Smooth muscle cell (in vitro differentiated cells): Measurements from ENCODE around the gene TESPA1. TPM values are rescaled to one million over a fixed set of nuclear protein-coding genes. Genes with fewer than 3 reads are reported as not detected.
A peak's percentile ranks its signal among the peaks of the same experiment; 100 is the strongest.

Source experiments
- DNase-seq: peaks from one replicate; lab custom pipeline; 2025; ENCODE audit not compliant: unreplicated experiment; lab: John Stamatoyannopoulos, UW
- H2AFZ ChIP-seq: fragments of 200-600 bp; sonication (generic); 2 replicates; pipeline ENCODE4 v1.6.0; 2016; ENCODE audit warnings: antibody characterized with exemption, low read depth, mild to moderate bottlenecking
- H3F3A ChIP-seq: fragments of 200-600 bp; sonication (generic); 2 replicates; pipeline ENCODE4 v1.6.0; 2017; ENCODE audit warnings: antibody characterized with exemption, low read depth
- H3K27ac ChIP-seq: fragments of 200-600 bp; sonication (generic); 2 replicates; pipeline ENCODE4 v1.5.1; 2016; ENCODE audit warnings: low read depth, mild to moderate bottlenecking
- H3K27me3 ChIP-seq: fragments of 200-600 bp; sonication (generic); 2 replicates; pipeline ENCODE4 v1.6.1; 2016; ENCODE audit warnings: low read depth, mild to moderate bottlenecking
- H3K36me3 ChIP-seq: fragments of 200-600 bp; sonication (generic); 2 replicates; pipeline ENCODE4 v1.5.1; 2016; ENCODE audit warnings: low read depth
- H3K4me1 ChIP-seq: fragments of 200-600 bp; sonication (generic); 2 replicates; pipeline ENCODE4 v1.5.1; 2016; ENCODE audit warnings: low read depth
- H3K4me2 ChIP-seq: fragments of 200-600 bp; sonication (generic); 2 replicates; pipeline ENCODE4 v1.6.0; 2016; ENCODE audit warnings: mild to moderate bottlenecking
- H3K4me3 ChIP-seq: fragments of 200-600 bp; sonication (generic); 2 replicates; pipeline ENCODE4 v1.5.1; 2016; ENCODE audit warnings: mild to moderate bottlenecking
- H3K79me2 ChIP-seq: fragments of 200-600 bp; sonication (generic); 2 replicates; pipeline ENCODE4 v1.6.0; 2016; ENCODE audit warnings: low read depth, mild to moderate bottlenecking
- H3K9ac ChIP-seq: fragments of 200-600 bp; sonication (generic); 2 replicates; pipeline ENCODE4 v1.6.0; 2016; ENCODE audit warnings: low read depth
- H3K9me3 ChIP-seq: fragments of 200-600 bp; sonication (generic); replicated peaks from 2 replicates; pipeline ENCODE4 v1.5.1; 2016; ENCODE audit warnings: low read depth
- H4K20me1 ChIP-seq: fragments of 200-600 bp; sonication (generic); 2 replicates; pipeline ENCODE4 v1.6.0; 2016; ENCODE audit warnings: low read depth
- whole genome bisulfite sequencing: methylation state at CpG from one replicate; pipeline ENCODE4 v1.1.7; 2016; ENCODE audit warnings: low lambda C conversion rate; 5-methylcytosine and 5-hydroxymethylcytosine counted together
- polyA plus RNA-seq: library from polyadenylated mRNA; unstranded; fragments of >200 nt; fragmentation: Nextera tagmentation; extraction: Ambion mirVana; gene quantifications from 2 replicates; pipeline ENCODE4 v1.2.1, GENCODE V29; 2016
- total RNA-seq: library from RNA; depleted of rRNA; stranded (reverse); fragments of >200 nt; gene quantifications from 2 replicates; pipeline ENCODE4 v1.2.3, GENCODE V29; 2014
- TF ChIP-seq, protein P1 (sequence below): fragments of 200-600 bp; sonication (generic); IDR thresholded peaks from 2 replicates; pipeline ENCODE4 v1.5.1; 2017; ENCODE audit warnings: borderline replicate concordance, mild to moderate bottlenecking, antibody characterized with exemption; ENCODE audit not compliant: insufficient read depth, poor library complexity, severe bottlenecking

The TESPA1 gene
- total and polyA plus RNA-seq, 2 experiments from 2014 or later = not detected

DNA sequence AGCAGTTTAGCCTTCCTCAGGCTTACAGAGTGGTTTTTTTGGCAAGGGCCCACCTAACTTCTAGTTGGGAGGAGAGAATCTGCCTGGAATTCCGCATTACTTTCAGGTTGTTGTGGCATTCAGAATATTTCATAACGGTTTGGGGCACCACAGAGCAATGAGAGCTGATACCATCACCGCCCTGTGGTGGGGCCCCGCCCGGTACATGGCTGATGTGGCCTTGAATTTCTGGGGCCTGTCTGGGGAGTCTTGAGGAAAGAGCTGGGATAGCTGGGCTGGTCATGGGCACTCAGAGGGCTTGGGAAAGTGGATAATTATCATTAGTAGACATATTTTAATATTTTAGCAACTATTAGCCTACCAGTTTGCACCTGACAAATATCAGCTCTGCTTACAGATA lies 4.2 kb downstream of the TESPA1 start:
- H3K27ac ChIP-seq = no peak overlapping the region
- WGBS = 86% methylated on average over 5 of the region's 5 CpGs
- TF ChIP-seq, protein P1, sequence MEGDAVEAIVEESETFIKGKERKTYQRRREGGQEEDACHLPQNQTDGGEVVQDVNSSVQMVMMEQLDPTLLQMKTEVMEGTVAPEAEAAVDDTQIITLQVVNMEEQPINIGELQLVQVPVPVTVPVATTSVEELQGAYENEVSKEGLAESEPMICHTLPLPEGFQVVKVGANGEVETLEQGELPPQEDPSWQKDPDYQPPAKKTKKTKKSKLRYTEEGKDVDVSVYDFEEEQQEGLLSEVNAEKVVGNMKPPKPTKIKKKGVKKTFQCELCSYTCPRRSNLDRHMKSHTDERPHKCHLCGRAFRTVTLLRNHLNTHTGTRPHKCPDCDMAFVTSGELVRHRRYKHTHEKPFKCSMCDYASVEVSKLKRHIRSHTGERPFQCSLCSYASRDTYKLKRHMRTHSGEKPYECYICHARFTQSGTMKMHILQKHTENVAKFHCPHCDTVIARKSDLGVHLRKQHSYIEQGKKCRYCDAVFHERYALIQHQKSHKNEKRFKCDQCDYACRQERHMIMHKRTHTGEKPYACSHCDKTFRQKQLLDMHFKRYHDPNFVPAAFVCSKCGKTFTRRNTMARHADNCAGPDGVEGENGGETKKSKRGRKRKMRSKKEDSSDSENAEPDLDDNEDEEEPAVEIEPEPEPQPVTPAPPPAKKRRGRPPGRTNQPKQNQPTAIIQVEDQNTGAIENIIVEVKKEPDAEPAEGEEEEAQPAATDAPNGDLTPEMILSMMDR = no peak

DNA sequence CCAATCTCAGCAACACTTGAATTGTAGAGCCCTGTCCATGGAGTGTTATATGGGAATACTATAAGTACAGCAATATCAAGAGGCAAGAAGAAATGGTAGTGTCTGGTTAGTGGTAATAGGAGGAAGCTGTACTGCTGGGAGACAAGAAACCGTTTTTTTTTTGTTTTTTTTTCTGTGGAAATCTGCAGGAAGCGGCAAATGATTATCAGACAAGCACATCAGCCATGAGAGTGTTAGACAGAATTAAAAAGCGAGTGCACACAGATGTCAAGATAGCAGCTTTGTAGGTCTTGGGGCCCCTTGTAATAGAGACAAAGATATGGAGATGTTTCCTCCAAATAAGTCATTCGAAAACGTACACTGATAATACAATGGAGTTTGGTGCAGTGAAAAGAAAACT lies 6.7 kb downstream of the TESPA1 start:
- Histone ChIP-seq H3K79me2 (no peaks in the 10 kb centered on the region), H3K9ac (peak overlapping the region; percentile 58), H3F3A (no peaks in the 10 kb centered on the region), H3K4me2 (no peak overlapping the region), H3K9me3 (no peaks in the 10 kb centered on the region), H3K27me3 (no peaks in the 10 kb centered on the region), H2AFZ (no peak overlapping the region), H3K4me1 (no peaks in the 10 kb centered on the region), H4K20me1 (no peaks in the 10 kb centered on the region), H3K4me3 (no peak overlapping the region), H3K36me3 (no peaks in the 10 kb centered on the region), H3K27ac (peak overlapping the region; percentile 77)
- TF ChIP-seq, protein P1 = no peak
- WGBS = 74% methylated on average over 5 of the region's 5 CpGs
- no peak for DNase-seq

More for the DNA sequence above, 4.2 kb downstream of the TESPA1 start:
- H4K20me1 ChIP-seq = no peaks in the 10 kb centered on the region
- H3K4me2 ChIP-seq = no peak overlapping the region
- no peaks in the 10 kb centered on the region for H3K27me3 ChIP-seq
- H3F3A ChIP-seq = no peaks in the 10 kb centered on the region
- no peak overlapping the region for H2AFZ ChIP-seq
- DNase-seq = no peak
- no peaks in the 10 kb centered on the region for H3K79me2 ChIP-seq
- no peak overlapping the region for H3K9ac ChIP-seq
- H3K36me3 ChIP-seq = no peaks in the 10 kb centered on the region
- H3K9me3 ChIP-seq = no peaks in the 10 kb centered on the region
- no peaks in the 10 kb centered on the region for H3K4me1 ChIP-seq
- H3K4me3 ChIP-seq = no peak overlapping the region

DNA sequence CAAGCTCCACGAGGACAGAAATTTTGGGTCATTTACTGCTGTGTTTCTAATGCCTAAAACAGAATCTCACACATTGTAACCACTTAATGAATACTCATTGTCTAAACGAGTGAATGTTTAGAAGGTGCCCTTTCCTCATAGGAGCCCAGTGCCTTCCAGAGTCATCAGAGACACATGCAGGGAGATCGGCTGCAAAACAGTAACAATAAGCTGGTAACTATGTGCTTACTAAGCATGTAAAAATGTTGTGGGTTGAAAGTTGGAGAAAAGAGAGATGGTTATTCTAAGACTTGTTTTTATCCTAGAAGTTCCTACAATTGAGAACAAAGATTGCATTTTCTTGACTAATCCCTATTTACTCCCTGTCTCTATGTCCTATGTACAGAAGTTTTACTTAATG lies 7.4 kb downstream of the TESPA1 start:
- peak overlapping the region; percentile 77 for H3K27ac ChIP-seq
- peak overlapping the region; percentile 79 for H3K9ac ChIP-seq
- 19% methylated on average over 3 of the region's 3 CpGs for WGBS
- no peaks in the 10 kb centered on the region for H3K4me1 ChIP-seq
- no peaks in the 10 kb centered on the region for H3K36me3 ChIP-seq
- no peaks in the 10 kb centered on the region for H4K20me1 ChIP-seq
- no peaks in the 10 kb centered on the region for H3K27me3 ChIP-seq
- peak overlapping the region; percentile 5 for H3K4me2 ChIP-seq
- no peak for DNase-seq
- H2AFZ ChIP-seq = no peak overlapping the region
- no peaks in the 10 kb centered on the region for H3K9me3 ChIP-seq
- TF ChIP-seq, protein P1 = no peak
- no peaks in the 10 kb centered on the region for H3F3A ChIP-seq
- no peak overlapping the region for H3K4me3 ChIP-seq
- no peaks in the 10 kb centered on the region for H3K79me2 ChIP-seq

DNA sequence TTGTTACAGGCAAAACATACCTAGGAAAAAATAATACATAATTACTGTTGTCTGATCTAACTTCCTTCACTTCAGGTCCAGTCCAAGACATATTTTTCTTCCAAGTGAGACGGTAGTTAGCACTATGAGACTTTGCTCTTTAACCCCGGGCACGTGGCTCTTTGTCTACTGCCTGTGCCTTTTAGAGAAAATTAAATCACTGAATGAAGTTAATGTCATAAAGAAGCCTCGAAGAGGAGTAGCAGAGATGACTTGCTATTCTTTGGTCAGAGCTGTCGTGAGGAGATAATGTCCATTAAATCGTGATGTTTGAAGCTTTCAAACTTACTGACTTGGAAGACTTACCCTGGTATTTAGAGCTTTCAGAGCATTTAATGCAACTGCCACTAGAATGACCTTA lies 8.7 kb downstream of the TESPA1 start:
- Histone ChIP-seq H3K36me3 (no peaks in the 10 kb centered on the region), H3K79me2 (no peaks in the 10 kb centered on the region), H3K4me3 (no peak overlapping the region), H3K27ac (no peak overlapping the region), H3K27me3 (no peaks in the 10 kb centered on the region), H4K20me1 (no peaks in the 10 kb centered on the region), H3F3A (no peaks in the 10 kb centered on the region), H3K9me3 (no peaks in the 10 kb centered on the region), H3K4me2 (no peak overlapping the region), H3K4me1 (no peaks in the 10 kb centered on the region), H2AFZ (no peak overlapping the region), H3K9ac (no peak overlapping the region)
- WGBS = 75% methylated on average over 6 of the region's 6 CpGs
- TF ChIP-seq, protein P1 = no peak
- DNase-seq = no peak
